Measurements from ENCODE around the gene LILRB2.
"Not testable (repeated sequence)": the region's sequence is repeated elsewhere in the genome, so short reads cannot be mapped to it uniquely, and the experiment has no call there.

LILRB2 gene

DNA sequence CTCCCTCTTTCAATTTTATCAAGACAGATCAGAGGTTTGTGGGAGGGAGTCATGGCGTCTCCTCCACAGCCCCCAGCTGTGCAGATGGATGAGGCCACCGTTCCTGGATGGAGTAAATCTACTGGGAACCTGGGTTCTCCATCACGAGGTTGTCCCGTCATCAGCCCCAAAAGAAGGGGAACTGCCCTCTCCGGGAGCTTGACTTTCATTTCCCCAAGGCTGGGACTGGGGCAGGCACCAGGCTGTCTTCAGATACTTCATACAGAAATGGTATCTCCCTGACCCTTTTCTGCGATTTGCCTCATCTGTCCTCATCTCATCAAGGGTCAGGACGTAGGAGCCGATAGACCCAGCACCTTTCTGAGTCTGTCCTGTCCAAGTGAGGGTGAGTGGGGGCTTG is 9.8 kb downstream of the LILRB2 start:
- DNase-seq: no peak

DNA sequence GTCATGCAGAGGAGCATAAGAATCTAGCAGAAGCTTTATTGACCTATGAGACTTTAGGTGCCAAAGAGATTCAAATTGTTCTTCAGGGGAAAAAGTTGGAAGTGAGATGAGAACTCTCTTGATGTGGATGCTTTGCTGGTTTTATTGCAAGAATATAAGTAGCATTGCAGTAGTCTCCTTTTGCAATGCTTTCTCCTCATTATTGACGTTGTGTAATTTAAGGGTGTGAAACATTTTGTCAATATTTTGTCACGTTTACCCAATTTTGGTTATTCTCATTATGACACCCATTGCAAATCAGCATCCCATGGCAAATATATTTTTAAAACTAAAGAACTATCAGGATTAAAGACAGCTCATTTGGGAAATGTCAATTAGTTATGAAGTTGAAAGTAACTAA is 12.0 kb downstream of the LILRB2 start:
- DNase-seq: no peak

DNA sequence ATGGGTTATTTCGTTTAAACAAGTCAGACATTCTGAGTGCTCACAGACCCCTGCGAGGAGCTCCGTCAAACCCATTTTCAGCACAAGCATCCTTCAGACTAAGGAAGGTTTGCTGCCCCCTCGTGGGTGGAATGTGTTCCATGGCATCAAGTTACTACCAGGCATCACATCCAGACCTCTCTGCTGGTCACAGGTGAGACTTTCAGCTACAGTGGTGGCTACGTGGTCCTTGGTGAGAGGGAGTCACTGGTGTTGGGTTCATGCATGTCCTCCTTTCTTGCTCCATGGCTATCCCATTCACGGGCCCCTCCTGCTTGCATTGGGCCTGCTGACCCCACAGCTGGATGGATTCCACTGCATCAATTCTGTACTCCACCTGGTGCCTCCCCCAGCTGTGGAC is 14.8 kb downstream of the LILRB2 start:
- peak; percentile 69 for DNase-seq

- no peak for DNase-seq
These were observed 18.4 kb downstream of the LILRB2 start for GRCh38 chr19:54262470-54262869.

DNA sequence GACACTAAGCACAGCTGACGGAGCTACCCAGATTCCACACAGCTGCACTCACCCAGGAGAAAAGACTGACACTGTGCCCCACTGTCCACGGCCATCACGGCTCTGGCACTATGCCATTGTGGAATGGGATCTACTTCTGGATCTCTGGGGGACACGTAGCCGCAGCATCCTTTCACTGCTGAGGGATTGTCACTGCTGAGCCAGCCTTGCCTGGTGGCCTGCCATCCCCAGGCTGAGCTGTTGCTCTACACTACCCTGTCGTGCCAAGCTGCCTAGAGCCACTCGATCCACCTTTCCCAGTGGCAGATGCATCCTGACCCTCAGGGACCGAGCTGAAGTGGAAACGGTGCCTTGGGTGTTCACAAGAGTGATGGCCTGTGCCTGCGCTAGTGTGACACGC is 18.8 kb downstream of the LILRB2 start:
- no peak for DNase-seq

DNA sequence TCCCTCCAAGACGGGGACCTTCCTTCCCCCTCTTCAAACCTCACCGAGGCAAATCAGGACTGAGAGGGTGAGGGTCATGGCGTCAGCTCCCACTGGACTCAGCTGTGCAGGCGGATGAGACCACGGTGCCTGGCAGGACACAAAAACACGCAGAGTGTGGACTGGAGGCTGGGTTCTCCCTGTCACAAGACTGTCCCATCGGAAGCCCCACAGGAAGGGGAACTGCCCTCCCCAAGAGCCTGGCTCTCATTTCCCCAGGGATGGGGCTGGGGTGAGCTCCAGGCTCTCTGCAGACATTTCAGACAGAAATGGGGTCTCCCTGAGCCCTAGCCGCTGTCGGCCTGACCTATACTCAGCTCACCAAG is 23.8 kb downstream of the LILRB2 start, which contains the start of gene LILRB5:
LILRB5 (minus strand) TSS at position 158 of the 365 bp plus-strand sequence; CDS start at position 78, 80 bp downstream.
- no peak for DNase-seq

DNA sequence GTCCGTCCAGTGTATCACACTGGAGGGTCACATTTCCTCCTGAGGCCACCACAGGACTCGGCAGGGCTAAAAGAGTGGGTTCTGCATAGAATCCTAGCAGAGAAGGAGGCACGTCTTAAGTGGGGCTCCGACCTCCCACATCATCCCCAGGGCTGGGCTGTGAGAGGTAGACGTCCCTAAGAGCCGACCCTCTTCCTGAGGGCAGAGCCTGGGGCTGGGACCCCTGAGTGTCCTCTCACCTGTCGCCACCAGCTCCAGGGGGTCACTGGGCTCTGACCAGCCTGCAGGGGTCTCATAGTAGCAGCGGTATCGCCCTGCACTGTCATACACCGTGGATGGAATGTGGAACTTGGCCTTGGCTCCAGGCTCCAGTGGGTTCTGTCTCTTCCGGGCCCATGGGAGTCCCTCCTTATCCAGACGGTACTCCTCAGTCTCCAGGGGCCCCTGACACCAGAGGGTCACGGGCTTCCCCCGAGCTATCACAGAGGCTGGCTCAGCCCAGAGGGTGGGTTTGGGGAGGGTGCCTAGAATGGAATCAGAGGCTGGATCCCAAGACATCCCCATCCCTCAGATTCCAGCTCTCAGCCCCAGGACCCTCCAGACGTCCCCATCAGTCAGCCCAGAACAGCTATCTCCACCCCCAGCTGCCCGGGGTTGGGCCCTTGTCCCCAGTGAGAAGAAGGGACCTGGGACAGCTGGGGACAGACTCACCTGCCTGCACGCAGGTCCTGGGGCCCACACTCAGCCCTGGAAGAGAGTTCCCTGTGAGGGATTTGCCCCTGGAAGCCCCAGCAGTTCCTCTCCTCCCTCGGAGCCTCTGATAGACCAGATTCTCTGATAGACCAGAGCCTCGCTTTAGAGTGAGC is 24.4 kb downstream of the LILRB2 start:
- DNase-seq: no peak

GRCh38 chr19:54255105-54255775 is 25.7 kb downstream of the LILRB2 start:
- DNase-seq: no peak

- DNase-seq: no peak
These were observed 26.6 kb downstream of the LILRB2 start for GRCh38 chr19:54254195-54254906.

- no peak for DNase-seq
These were observed 27.3 kb downstream of the LILRB2 start for GRCh38 chr19:54253331-54254194.

- DNase-seq: no peak
These were observed 28.1 kb downstream of the LILRB2 start for GRCh38 chr19:54252845-54253244.

DNA sequence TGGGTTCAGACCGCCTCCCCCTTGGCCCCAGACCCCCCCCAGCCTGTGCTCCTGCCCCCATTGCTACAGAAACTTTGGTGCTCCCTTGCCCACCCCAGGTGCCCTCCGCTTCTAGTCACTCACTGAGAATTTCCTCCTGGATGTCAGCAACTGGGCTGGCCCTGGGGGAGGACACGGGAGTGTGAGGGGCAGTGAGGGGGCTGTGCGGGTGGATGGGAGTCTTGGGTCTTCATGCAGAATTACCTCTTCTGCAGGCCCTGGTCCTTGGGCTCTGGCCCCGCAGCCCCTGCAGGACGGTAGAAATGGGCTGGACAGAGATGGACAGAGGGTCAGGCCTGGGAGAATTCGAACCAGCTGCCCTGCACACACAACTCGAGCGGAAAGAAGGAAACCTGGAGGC is 28.7 kb downstream of the LILRB2 start:
- no peak for DNase-seq

GRCh38 chr19:54248016-54248601 is 32.8 kb downstream of the LILRB2 start:
- no peak for DNase-seq

DNA sequence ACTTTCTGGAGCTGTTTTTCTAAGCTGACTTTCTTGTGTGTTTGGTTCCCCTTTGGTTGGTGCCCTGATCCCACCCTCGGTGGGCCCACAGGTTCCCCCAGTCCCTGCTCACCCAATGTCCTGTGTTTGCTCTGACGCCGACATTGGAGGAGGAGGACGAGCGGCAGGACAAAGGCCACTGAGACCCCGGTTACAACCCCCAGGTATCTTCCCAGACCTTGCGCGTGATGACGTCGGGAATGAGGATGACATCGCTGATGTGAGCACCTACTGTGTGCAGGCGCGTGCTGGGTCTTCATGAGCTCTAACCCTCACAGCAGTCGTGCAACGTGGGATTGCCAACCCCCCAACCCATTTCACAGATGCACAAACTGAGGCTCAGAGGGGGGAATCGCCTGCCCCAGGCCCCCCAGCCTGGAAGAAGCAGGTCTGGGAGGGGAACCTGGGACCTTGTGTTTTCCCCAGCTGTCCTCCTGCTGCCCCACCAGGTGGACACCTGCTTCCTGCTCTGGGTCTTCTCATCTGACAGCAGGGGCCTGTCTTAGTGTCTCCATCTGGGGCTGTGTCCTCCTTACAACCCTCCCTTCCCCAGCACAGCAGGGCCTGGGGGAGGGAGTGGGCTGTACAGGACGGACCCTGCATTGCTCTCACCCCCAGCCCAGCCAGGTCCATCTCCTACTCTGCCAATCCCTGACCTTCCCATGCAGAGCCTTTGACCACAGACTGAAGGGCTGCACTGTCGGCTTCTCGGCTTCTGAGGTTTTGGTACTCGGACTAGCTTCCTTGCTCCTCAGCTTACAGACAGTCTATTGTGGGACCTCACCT is 33.6 kb downstream of the LILRB2 start:
- no peak for DNase-seq

DNA sequence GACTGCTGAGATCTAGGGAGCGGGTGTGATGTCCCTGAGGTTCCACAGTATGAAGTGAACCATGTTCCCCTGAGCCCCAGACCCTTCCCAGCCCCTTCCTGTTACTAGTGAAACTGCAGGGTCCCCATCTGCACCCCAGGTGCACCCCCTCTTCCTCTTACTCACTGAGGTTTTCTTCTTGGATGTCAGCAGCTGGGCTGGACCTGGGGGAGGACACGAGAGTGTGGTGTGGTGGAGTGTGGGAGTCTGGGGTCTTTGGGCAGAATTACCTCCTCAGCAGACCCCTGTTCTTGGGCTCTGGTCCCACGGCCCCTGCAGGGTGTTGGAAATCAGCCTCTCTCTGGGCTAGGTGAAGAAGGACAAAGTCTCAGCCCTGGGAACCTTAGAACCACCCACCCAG is 35.0 kb downstream of the LILRB2 start:
- no peak for DNase-seq

- not testable (repeated sequence) for DNase-seq
These were observed 37.1 kb downstream of the LILRB2 start for GRCh38 chr19:54243809-54244208.

GRCh38 chr19:54242646-54243045 is 38.3 kb downstream of the LILRB2 start, which contains the start of gene LILRA6:
TSS of gene LILRA6 (minus strand) at chr19:54242790.
- not testable (repeated sequence) for DNase-seq

DNA sequence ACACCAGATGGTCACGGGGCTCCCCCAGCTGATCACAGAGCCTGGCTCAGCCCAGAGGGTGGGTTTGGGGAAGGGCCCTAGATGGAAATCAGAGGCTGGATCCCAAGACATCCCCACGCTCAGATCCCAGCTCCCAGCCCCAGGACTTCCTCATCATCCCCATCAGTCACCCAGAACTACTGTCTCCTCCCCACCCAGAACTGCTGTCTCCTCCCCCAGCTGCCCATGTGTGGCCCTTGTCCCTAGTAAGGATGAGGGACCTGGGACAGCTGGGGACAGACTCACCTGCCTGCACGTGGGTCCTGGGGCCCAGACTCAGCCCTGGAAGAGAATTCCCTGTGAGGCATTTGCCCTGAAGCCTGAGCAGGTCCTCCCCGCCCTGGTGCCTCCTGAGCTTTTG is 38.7 kb downstream of the LILRB2 start:
- DNase-seq: not testable (repeated sequence)

- DNase-seq: not testable (repeated sequence)
These were observed 40.3 kb downstream of the LILRB2 start for GRCh38 chr19:54240372-54241336.
